Muscle layer of colon (tissue), 2 donors: ENCODE results near the gene DMBX1.

Experiments
- H3K27ac ChIP-seq: one replicate; pipeline ENCODE4 v1.7.0; 2013; ENCODE audit warnings: low read depth, mild to moderate bottlenecking, low read length, moderate library complexity
- H3K27me3 ChIP-seq, 2 donors: one replicate each; pipeline ENCODE4 v1.7.0; 2013; ENCODE audit warnings: low read length in 2 of 2, mild to moderate bottlenecking in 2 of 2; ENCODE audit not compliant: insufficient read depth in 2 of 2, control insufficient read depth in 1 of 2
- H3K36me3 ChIP-seq: one replicate; pipeline ENCODE4 v1.7.0; 2013; ENCODE audit warnings: mild to moderate bottlenecking, low read length; ENCODE audit not compliant: insufficient read depth
- H3K4me1 ChIP-seq: one replicate; pipeline ENCODE4 v1.7.0; 2013; ENCODE audit warnings: mild to moderate bottlenecking, low read length; ENCODE audit not compliant: insufficient read depth
- H3K4me3 ChIP-seq, 2 donors: one replicate each; pipeline ENCODE4 v1.7.0; 2013; ENCODE audit warnings: low read length in 2 of 2, low read depth in 1 of 2, mild to moderate bottlenecking in 1 of 2, moderate library complexity in 1 of 2
- H3K9ac ChIP-seq: one replicate; pipeline ENCODE4 v1.7.0; 2013; ENCODE audit warnings: low read length
- H3K9me3 ChIP-seq: one replicate; pipeline ENCODE4 v1.7.0; 2013; ENCODE audit warnings: mild to moderate bottlenecking, low read length
- donor health status: abdominal sarcoma.
- donor health status: Adenocarcinoma of cecum.

Gene DMBX1

GRCh38 chr1:46476673-46477072, 13.0 kb upstream of the DMBX1 start:
- Histone ChIP-seq H3K36me3 (no peaks in the 10 kb centered on the region), H3K9ac (no peak overlapping the region), H3K4me1 (no peaks in the 10 kb centered on the region), H3K4me3 (no peak overlapping the region), H3K27me3 (peaks cover 4 to 45% of the 10 kb centered on the region in 2 donors), H3K9me3 (no peaks in the 10 kb centered on the region), H3K27ac (no peak overlapping the region)

- Histone ChIP-seq H3K27me3 (peaks cover 4 to 45% of the 10 kb centered on the region in 2 donors), H3K9ac (no peak overlapping the region), H3K9me3 (no peaks in the 10 kb centered on the region), H3K36me3 (no peaks in the 10 kb centered on the region), H3K4me1 (no peaks in the 10 kb centered on the region), H3K27ac (no peak overlapping the region), H3K4me3 (no peak overlapping the region)
These were observed 12.3 kb upstream of the DMBX1 start for GRCh38 chr1:46477153-46477929.

DNA sequence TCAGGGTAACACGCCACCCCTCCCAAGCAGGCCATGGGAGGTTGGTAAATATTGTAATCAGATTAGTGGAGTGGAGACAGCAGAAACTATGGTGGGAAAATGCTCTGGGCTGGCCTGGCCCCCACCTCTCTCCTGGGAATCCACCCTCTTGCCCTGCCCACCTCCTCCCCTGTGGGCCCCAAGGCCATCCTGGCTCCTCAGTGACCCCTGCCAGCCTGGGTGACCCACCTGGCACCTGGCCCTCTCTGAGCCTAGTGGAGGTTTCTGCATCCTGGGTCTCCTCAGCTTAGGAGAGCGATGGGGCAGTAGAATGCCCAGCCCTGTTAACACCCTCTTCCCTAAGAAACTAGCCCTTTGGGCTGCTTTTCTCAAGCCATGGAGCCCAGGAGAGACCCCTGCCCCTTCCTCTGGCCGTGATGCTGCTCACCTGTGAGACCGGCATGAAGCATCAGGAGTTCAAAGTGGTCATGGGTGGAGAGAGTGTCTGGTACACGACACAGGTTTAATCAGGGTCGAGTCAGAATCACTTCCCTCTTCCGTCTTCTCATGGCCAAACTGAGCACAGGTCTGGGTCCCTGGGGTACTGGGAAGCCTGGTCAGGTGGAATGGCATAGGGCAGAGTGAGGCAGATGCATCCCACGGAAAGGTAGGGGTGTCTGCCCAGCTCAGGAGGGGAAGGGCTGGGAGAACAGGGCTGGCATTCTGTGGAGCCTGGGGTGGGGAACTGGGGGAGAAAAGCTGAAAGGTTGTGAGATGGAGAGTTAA, 10.7 kb upstream of the DMBX1 start:
- Histone ChIP-seq H3K9me3 (no peaks in the 10 kb centered on the region), H3K27me3 (peaks cover 4 to 53% of the 10 kb centered on the region in 2 donors), H3K36me3 (no peaks in the 10 kb centered on the region), H3K27ac (no peak overlapping the region), H3K4me1 (no peaks in the 10 kb centered on the region), H3K4me3 (no peak overlapping the region), H3K9ac (no peak overlapping the region)

- no peaks in the 10 kb centered on the region for H3K9me3 ChIP-seq
- no peak overlapping the region for H3K9ac ChIP-seq
- H3K4me1 ChIP-seq, result no peaks in the 10 kb centered on the region
- no peaks in the 10 kb centered on the region for H3K36me3 ChIP-seq
- H3K27me3 ChIP-seq, result peaks cover 5 to 49% of the 10 kb centered on the region in 2 donors
- H3K27ac ChIP-seq, result no peak overlapping the region
- H3K4me3 ChIP-seq, result no peak overlapping the region
These were observed 9.8 kb upstream of the DMBX1 start for GRCh38 chr1:46479744-46480350.

GRCh38 chr1:46480959-46481646, 8.5 kb upstream of the DMBX1 start:
- H3K36me3 ChIP-seq, result no peaks in the 10 kb centered on the region
- peaks cover 14 to 57% of the 10 kb centered on the region in 2 donors for H3K27me3 ChIP-seq
- no peak overlapping the region for H3K4me3 ChIP-seq
- no peak overlapping the region for H3K9ac ChIP-seq
- H3K4me1 ChIP-seq, result no peaks in the 10 kb centered on the region
- no peak overlapping the region for H3K27ac ChIP-seq
- no peaks in the 10 kb centered on the region for H3K9me3 ChIP-seq

DNA sequence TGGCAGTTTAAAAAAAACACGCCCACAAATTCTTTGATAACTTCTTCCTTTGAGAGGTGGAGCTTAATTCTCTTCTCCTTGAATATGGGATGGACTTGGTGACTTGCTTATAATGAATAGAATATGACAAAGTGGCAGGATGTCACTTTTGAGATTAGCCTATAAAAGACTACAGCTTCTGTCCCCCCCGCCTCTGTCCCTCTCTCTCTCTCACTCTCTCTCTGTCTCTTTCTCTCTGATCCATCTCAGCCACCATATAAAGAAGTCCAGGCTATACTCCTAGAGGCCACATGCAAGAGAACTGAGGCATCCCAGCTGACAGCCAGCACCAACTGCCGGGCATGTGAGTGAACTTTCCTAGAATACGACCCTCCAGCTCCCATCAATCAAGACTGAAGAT, 7.7 kb upstream of the DMBX1 start:
- peaks cover 22 to 61% of the 10 kb centered on the region in 2 donors for H3K27me3 ChIP-seq
- no peaks in the 10 kb centered on the region for H3K4me1 ChIP-seq
- H3K9ac ChIP-seq, result no peak overlapping the region
- H3K4me3 ChIP-seq, result no peak overlapping the region
- no peak overlapping the region for H3K27ac ChIP-seq
- H3K9me3 ChIP-seq, result no peaks in the 10 kb centered on the region
- H3K36me3 ChIP-seq, result no peaks in the 10 kb centered on the region

- Histone ChIP-seq H3K36me3 (no peaks in the 10 kb centered on the region), H3K27me3 (peaks cover 28 to 66% of the 10 kb centered on the region in 2 donors), H3K4me1 (no peaks in the 10 kb centered on the region), H3K9ac (no peak overlapping the region), H3K4me3 (no peak overlapping the region), H3K27ac (no peak overlapping the region), H3K9me3 (no peaks in the 10 kb centered on the region)
These were observed 6.0 kb upstream of the DMBX1 start for GRCh38 chr1:46483589-46483988.

DNA sequence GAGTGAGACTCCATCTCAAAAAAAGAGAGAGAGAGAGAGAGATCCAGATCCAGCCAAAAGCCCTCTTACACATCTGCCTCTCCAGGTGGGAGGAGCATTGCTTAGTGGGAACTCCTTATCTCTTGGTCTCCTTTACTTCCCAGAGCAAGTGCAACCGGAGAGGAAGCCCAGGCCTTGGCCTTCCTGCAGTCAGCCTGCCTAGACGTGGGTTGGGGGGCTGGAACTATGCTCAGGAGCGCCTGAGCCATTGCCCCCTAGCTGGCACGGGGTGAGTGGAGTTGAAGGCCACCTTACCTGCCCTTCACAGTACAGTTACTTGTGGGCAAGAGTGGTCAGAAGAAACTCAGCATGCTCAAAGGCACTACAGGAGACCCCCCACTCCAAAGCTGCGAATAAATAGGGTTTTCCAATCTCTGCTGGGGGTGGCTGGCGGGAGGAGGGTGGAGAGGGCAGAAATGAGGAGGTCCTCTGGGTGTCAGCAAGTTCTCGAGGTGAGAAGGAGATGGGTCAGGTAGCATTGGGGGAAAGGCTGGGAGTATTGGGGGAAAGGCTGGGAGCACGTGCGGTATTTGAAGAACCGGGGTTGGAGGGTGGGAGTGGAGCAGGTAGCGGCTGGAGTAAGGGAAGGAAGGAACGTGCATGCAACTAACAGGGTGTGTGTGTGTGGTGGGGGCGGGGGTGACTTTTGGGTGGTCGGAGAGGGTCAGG, 4.7 kb upstream of the DMBX1 start:
- Histone ChIP-seq H3K36me3 (no peaks in the 10 kb centered on the region), H3K4me1 (peaks cover 2% of the 10 kb centered on the region), H3K4me3 (no peak overlapping the region), H3K27ac (no peak overlapping the region), H3K9ac (no peak overlapping the region), H3K9me3 (no peaks in the 10 kb centered on the region), H3K27me3 (peaks cover 41 to 76% of the 10 kb centered on the region in 2 donors)

DNA sequence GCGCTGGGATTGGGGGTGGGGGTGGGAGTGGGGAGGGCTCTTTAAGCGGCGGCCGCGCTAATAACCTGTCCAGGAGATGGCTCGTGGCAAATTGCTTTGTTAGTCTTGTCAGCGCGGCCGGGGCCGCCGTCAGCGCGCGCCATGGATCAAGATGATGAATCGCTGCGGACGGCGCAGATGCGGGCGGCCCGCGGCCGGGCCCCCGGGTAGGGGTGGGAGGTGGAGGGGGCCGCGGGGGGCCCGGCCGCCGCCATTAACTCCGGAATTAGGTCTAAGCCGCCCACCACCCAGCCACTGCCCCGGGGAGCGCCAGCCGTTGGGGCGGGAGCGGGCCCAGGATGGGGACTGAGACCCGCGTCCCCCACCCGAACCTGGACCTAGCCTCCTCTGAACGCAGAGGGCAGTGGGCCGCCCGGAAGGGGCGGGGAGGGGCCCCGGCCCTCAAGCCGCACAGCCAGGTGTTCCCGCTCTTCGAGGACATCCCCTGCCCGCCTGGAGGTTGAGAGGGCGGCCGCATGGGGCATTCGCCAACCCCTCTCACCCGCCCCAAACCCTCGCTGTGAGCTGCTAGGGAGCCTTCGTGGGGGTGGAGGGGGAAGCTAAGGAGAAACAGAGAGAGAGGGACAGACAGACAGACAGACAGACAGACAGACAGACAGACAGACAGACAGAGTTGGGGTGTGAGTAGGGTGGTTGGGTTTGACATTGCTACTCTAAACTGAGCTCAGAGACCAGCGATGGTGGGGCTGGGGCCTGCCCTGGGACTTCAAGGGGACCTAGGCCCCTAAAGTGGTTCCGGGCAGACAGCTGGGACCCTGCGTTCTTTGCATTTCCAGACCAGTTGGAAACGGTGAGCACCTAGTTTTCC, 3.8 kb upstream of the DMBX1 start:
- H3K4me1 ChIP-seq, result peaks cover 6% of the 10 kb centered on the region
- H3K9me3 ChIP-seq, result no peaks in the 10 kb centered on the region
- no peaks in the 10 kb centered on the region for H3K36me3 ChIP-seq
- peaks cover 47 to 80% of the 10 kb centered on the region in 2 donors for H3K27me3 ChIP-seq
- no peak overlapping the region for H3K9ac ChIP-seq
- H3K4me3 ChIP-seq, result no peak overlapping the region
- H3K27ac ChIP-seq, result no peak overlapping the region

- Histone ChIP-seq H3K27ac (no peak overlapping the region), H3K36me3 (no peaks in the 10 kb centered on the region)
These were observed 3.1 kb upstream of the DMBX1 start for GRCh38 chr1:46486432-46487015.

More at GRCh38 chr1:46486432-46487015, 3.1 kb upstream of the DMBX1 start:
- Histone ChIP-seq H3K9me3 (no peaks in the 10 kb centered on the region), H3K9ac (no peak overlapping the region), H3K4me3 (no peak overlapping the region), H3K27me3 (peaks cover 54 to 84% of the 10 kb centered on the region in 2 donors), H3K4me1 (peaks cover 6% of the 10 kb centered on the region)
